Measurements from ENCODE around the gene SIRT5.

DNA sequence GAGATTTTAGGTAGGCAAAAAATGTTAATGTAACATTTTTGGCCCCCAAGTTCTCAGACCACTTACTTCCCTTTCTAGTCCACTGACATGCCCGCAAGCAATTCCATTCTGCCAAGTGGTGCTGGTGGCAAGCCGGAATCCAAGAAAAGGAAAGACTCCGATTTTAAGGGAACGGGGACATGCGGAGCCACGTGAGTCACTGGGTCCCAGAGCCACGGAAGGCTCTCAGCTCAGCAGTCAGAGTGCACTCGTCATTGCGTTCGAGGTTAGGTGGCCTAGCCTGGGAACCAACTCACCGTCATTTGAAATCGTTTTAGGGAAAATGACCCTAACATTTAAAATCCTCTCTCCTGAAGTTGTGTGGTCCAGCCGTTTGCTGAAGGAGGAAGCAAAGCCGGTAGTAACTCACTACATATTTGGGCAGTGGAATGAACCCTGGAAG, 711 bp upstream of the SIRT5 start:
- no peak for TF ChIP-seq CTCF (IDR thresholded peaks at IDR 0.05)
- TF ChIP-seq EZH2 (IDR thresholded peaks at IDR 0.05; ENCODE audit: borderline replicate concordance, insufficient read depth, low read depth, low read length, poor library complexity, severe bottlenecking) = no peak

Data from B cell (primary cell).